GM21423 (cell line): ENCODE measurements around the gene PCIF1.

Experiments
- ATAC-seq: cut with Tn5 transposase; IDR thresholded peaks from one replicate; pipeline ENCODE4 v1.9.1; 2021; ENCODE audit warnings: mild to moderate bottlenecking, moderate library complexity; ENCODE audit not compliant: unreplicated experiment

The PCIF1 gene

DNA sequence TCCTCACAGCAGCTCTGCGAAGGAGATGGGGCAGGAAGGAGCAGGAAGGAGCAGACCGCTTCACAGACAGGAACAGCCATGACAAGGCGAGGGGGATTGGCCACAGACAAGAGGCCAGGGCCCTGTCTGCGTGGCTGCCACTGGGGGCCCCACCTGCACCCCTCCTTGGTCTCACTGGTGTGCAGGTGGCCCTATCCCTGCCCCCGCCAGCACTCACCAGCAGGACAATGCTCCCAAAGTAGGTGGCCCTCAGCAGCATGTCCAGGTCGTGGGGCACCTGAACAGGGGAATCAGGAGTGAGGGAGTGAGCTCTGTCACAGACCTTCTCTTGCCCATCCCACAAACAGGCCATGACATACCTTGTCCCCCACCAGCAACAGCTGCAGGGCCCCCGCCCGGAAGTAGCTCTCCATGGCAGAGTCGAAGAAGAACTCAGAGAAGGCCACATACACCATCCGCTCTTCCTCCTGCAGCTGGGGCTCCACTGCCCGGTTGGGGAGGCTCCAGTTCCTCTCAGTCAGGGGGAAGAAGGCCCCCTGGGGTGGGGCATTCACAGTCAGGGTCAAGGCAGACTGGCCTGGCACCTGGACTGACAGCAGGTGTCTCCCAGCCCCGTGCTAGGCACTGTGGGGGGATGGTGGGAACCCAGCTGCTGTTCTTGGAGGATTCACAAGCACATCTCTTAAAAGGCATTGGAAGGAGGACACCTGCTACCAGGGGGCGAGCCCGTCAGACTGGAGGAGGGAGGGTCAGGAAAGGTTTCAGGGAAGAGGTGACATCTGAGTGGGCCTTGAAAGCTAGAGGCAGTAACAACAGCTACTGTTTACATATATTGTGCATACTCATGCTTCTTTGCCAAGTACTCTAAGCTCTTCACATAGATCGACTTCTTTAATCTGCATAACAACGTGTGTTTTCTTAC lies 29.6 kb upstream of the PCIF1 start:
- ATAC-seq, result no peak

GRCh38 chr20:45905505-45906079 lies 28.9 kb upstream of the PCIF1 start:
- ATAC-seq, result no peak

- no peak for ATAC-seq
These were observed 27.1 kb upstream of the PCIF1 start for GRCh38 chr20:45907219-45907948.

DNA sequence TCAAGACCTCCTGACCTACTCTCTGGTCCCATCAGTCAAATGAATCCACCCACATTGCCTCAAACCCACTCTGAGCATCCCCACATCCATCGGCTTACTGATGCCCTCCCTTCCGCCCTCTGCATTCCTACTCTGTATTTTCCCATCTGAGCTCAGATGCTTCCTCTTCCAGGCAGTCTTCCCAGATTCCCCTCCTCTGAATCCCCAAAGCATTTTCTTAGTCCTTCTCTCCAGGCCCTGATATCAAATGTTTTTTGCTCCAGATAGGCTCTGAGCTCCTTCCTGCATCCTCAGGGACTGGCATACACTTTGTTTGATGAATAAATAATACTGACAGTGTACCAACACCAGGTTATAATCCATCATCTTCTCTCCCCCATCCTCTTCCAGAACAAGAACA lies 26.4 kb upstream of the PCIF1 start:
- no peak for ATAC-seq

- ATAC-seq, result no peak
These were observed 25.1 kb upstream of the PCIF1 start for GRCh38 chr20:45909336-45909808.

DNA sequence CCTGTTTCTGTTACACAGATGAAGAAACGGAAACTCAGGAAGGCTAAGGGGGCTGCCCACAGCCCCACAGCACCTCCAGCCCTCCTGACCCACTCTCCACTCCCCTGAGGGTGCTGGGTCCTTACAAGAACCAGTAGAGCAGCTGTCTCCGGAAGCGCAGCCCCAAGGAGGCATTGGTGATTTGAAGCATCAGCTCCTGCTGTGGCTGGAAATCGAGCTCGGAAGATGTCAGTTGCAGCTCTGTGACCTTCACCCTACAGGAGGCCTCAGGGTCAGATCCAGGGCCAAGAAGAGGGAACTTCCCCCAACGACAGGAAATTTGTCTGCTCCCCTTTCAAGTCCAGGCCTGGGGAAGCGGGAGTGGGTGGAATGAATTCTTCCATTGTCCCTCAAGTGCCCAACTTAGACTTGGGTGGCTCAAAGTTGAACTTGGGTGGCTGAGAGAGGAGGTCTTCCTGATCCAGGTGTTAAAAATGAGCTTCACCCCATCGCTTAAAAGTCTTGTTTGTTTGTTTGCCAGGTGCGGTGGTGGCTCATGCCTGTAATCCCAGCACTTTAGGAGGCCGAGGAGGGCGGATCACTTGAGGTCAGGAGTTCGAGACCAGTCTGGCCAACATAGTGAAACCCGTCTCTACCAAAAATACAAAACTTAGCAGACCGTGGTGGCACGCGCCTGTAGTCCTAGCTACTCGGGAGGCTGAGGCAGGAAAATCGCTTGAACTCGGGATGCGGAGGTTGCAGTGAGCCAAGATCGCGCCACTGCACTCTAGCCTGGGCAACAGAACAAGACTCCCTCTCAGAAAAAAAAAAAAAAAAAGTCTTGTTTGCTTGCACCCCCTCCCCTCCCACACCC lies 24.4 kb upstream of the PCIF1 start:
- no peak for ATAC-seq

DNA sequence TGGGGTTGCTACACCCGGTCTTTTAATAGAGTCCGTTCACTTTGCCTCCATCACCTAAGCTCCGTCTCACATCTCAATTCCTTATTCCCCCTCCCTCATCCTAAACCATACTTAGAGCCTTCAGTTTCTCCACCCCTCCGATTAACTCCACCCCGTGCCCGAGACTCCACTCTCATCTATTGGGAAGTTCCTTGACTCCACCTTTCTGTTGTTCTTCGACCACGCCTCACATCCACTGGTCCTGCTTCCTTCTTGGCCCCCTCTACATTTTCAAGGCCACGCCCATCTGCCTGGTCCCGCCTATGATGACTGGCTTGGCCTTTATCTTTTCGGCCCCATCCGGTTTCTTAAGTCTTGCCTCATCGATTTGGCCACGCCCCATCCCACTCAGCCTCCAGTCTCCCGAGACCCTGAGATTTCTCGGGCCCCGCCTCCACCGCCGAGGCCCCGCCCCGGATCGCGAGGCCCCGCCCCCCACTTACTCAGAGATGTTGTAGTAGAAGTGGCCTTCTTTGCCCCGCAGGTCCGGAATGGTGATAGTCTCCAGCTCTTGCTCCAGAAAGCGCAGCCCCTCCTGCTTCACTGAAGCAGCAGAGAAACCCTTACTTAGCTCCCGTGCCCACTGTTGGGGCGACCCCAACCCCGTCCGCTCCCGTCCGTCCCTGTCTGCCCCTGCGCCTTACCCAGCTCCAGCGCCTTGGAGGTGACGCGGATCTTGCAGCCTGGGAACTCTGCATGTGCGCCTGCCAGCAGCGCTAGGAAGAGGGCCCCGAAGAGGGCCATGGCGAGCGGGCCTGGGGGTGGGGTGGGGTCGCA lies 23.6 kb upstream of the PCIF1 start:
- ATAC-seq, result peak; percentile 94

- ATAC-seq, result no peak
These were observed 22.8 kb upstream of the PCIF1 start, which contains the start of gene PLTP for GRCh38 chr20:45911486-45912343. Gene PLTP, minus strand, starts transcription at chr20:45912155. Its CDS starts 703 bp downstream, at chr20:45911452.

GRCh38 chr20:45912344-45912682 lies 22.2 kb upstream of the PCIF1 start:
- ATAC-seq, result no peak

GRCh38 chr20:45913116-45913515 lies 21.4 kb upstream of the PCIF1 start:
- ATAC-seq, result no peak

DNA sequence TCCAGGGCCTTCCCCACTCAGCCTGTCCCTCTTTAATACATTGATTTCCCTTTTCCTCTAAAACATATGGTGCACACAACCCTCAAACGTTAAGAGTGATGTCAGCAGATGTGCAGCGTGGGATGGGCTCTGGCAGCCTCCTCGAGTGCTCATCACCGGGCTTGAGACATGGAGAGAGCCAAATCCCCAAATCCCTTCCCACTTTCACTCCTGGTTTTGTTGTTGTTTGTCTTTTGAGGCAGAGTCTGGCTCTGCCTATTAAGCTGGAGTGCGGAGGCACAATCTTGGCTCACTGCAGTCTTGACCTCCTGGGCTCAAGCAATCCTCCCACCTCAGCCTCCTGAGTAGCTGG lies 16.7 kb upstream of the PCIF1 start:
- no peak for ATAC-seq

GRCh38 chr20:45918182-45918737 lies 16.2 kb upstream of the PCIF1 start:
- ATAC-seq, result no peak

DNA sequence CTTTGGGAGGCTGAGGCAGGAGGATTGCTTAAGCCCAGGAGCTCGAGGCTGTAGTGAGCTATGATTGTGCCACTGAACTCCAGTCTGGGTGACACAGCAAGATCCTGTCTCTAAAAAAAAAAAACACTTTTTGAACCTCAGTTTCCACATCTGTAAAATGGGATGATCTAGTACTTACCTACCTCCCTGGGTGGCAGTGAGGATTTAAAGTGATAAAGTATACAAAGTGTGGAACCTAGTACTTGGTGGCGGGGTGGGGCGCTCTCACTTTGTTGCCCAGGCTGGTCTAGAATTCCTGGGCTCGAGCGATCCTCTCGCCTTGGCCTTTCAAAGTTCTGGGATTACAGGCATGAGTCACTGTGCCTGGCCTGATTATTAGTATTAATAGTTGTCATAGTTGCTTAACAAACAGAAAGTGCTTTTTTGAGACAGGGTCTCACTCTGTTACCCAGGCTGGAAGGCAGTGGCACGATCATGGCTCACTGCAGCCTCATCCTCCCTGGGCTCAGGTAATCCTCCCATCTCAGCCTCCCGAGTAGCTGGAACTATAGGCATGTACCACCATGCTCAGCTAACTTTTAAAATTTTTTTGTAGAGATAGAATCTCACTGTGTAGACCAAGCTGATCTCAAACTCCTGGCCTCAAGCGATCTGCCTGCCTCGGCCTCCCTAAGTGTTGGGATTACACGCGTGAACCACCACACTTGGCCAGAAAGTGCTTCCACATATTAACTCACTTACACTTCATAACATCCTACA lies 15.5 kb upstream of the PCIF1 start:
- no peak for ATAC-seq

GRCh38 chr20:45919542-45920399 lies 14.7 kb upstream of the PCIF1 start:
- ATAC-seq, result no peak

GRCh38 chr20:45920462-45921336 lies 13.8 kb upstream of the PCIF1 start:
- ATAC-seq, result no peak
